Psoas muscle (tissue), 8 donors: ENCODE measurements around the gene C10orf67. TPM values are rescaled to one million over a fixed set of nuclear protein-coding genes. Genes with fewer than 3 reads are reported as not detected.

Source experiments
- ATAC-seq, 4 donors: fragments of 200-7000 bp; cut with Tn5 transposase; one replicate each; pipeline ENCODE4 v1.9.1; 2020; ENCODE audit warnings: moderate library complexity in 3 of 4, mild to moderate bottlenecking in 2 of 4
- DNase-seq, 2 donors: peaks; one replicate each; pipeline ENCODE4 v3.0.0-alpha.2; 2020
- H3K27ac ChIP-seq: fragments of 200-600 bp; one replicate; pipeline ENCODE4 v1.8.0; 2022
- H3K27me3 ChIP-seq, 3 donors: fragments of 200-600 bp in 1 of 3; one replicate each; pipeline versions ENCODE4 v1.6.1 to v1.8.0; 2013 to 2022; ENCODE audit warnings: low read length in 2 of 3, mild to moderate bottlenecking in 2 of 3, moderate library complexity in 1 of 3; ENCODE audit not compliant: insufficient read depth in 3 of 3
- H3K36me3 ChIP-seq, 2 donors: fragments of 200-600 bp in 1 of 2; one replicate each; pipeline versions ENCODE4 v1.6.1 to v1.8.0; 2013 to 2022; ENCODE audit warnings: low read depth in 1 of 2, mild to moderate bottlenecking in 1 of 2, moderate library complexity in 1 of 2; ENCODE audit not compliant: insufficient read depth in 1 of 2
- H3K4me1 ChIP-seq: fragments of 200-600 bp; one replicate; pipeline ENCODE4 v1.8.0; 2022
- H3K4me3 ChIP-seq: fragments of 200-600 bp; one replicate; pipeline ENCODE4 v1.8.0; 2022; ENCODE audit warnings: mild to moderate bottlenecking
- H3K9me3 ChIP-seq: fragments of 200-600 bp; one replicate; pipeline ENCODE4 v1.8.0; 2022
- CTCF ChIP-seq: fragments of 200-600 bp; IDR thresholded peaks from one replicate; pipeline ENCODE4 v1.8.0; 2022; ENCODE audit warnings: antibody characterized with exemption
- WGBS, 3 donors: extraction: QIAGEN DNeasy Blood & Tissue Kit; methylation state at CpG; one replicate each; pipeline versions ENCODE4 v1.1.6 to v1.1.7; 2013; 5-methylcytosine and 5-hydroxymethylcytosine counted together
- intact Hi-C, 2 donors: fragments of 100-400 bp; cut with DNase I; formaldehyde crosslinking; loops; one replicate each; pipeline versions ENCODE4 v1.11.0 to v1.14.2; 2022
- polyA plus RNA-seq, 3 donors: library from polyadenylated mRNA; stranded (reverse); fragments of 200-250 nt; gene quantifications; one replicate each; pipeline ENCODE4 v1.2.3, GENCODE V29; 2013
- total RNA-seq, 4 donors: library from RNA; stranded (reverse); fragmentation: NEBNext Ultra II Directional in 2 of 4; extraction: Animal tissue kit (Norgen Biotek cat#: 25700) in 2 of 4; gene quantifications; one replicate each; pipeline versions ENCODE4 v1.2.1 to v1.2.4, GENCODE V29; 2021 to 2023
- donor health status: healthy with polysubstance abuse.
- donor health status: DM: no; HTN: no; CAD: no; lungs with moderate emphysema.
- donor health status: Bipolar disorder and iron deficiency.
- donor health status: healthy.
- donor health status: DM: yes; HTN: yes; CAD: no.
- donor health status: DM: no; HTN: no; CAD: no.
- donor health status: DM: no; HTN: no; CAD: no.
- donor health status: DM: yes; HTN: yes; CAD: no.

The C10orf67 gene
- total and polyA plus RNA-seq, 7 donors, result 0.01 to 0.67 (median 0.06) TPM; not detected in 2

- Histone ChIP-seq H3K4me3 (no peak overlapping the region), H3K27ac (no peak overlapping the region), H3K4me1 (no peaks in the 10 kb centered on the region), H3K36me3 (no peaks in the 10 kb centered on the region), H3K27me3 (no peaks in the 10 kb centered on the region), H3K9me3 (no peaks in the 10 kb centered on the region)
- ATAC-seq (no peak), DNase-seq (no peak)
- 70 to 82% (median 71%) methylated on average over 1 of the region's 1 CpG for WGBS, 3 donors
- intact Hi-C loops, result loop anchor here in 1 of 2 donors (5.0 kb wide), 1 partner anchor 113 kb away; no protein-coding TSS in a partner anchor
- no peak for TF ChIP-seq CTCF
Observed at GRCh38 chr10:23338886-23339285, 5.7 kb downstream of the C10orf67 start.

GRCh38 chr10:23338155-23338828 is 6.3 kb downstream of the C10orf67 start:
- no peak for DNase-seq
- Histone ChIP-seq H3K9me3 (no peaks in the 10 kb centered on the region), H3K4me1 (no peaks in the 10 kb centered on the region), H3K27ac (no peak overlapping the region), H3K36me3 (no peaks in the 10 kb centered on the region), H3K27me3 (no peaks in the 10 kb centered on the region), H3K4me3 (no peak overlapping the region)
- TF ChIP-seq CTCF, result no peak
- ATAC-seq, result no peak
- 72 to 73% (median 73%) methylated on average over 11 of the region's 11 CpGs for WGBS, 3 donors
- intact Hi-C loops, result loop anchor here in 1 of 2 donors (5.0 kb wide), 1 partner anchor 114 kb away; no protein-coding TSS in a partner anchor

GRCh38 chr10:23337616-23338015 is 7.0 kb downstream of the C10orf67 start:
- H3K4me3 ChIP-seq, result no peak overlapping the region
- H3K4me1 ChIP-seq, result no peaks in the 10 kb centered on the region
- no peak overlapping the region for H3K27ac ChIP-seq
- DNase-seq (no peak), ATAC-seq (no peak)
- intact Hi-C loops, result loop anchor here in 1 of 2 donors (5.0 kb wide), 1 partner anchor 115 kb away; no protein-coding TSS in a partner anchor
- H3K36me3 ChIP-seq, result no peaks in the 10 kb centered on the region
- no peak for TF ChIP-seq CTCF
- H3K27me3 ChIP-seq, result no peaks in the 10 kb centered on the region
- no peaks in the 10 kb centered on the region for H3K9me3 ChIP-seq
- 80 to 88% (median 85%) methylated on average over 1 of the region's 1 CpG for WGBS, 3 donors

GRCh38 chr10:23331567-23332301 is 12.9 kb downstream of the C10orf67 start:
- no peak for TF ChIP-seq CTCF
- Histone ChIP-seq H3K27ac (no peak overlapping the region), H3K27me3 (peaks cover 0 to 1% (median 0%) of the 10 kb centered on the region in 3 donors), H3K4me1 (no peaks in the 10 kb centered on the region), H3K4me3 (no peak overlapping the region), H3K9me3 (no peaks in the 10 kb centered on the region), H3K36me3 (no peaks in the 10 kb centered on the region)
- ATAC-seq, result no peak
- WGBS, 3 donors, result 74 to 85% (median 75%) methylated on average over 8 of the region's 8 CpGs
- intact Hi-C loops, result no loop called here
- DNase-seq, result no peak
